Inferior parietal cortex (tissue), 1 donor: ENCODE data around the gene NT5C2.
"Not testable (repeated sequence)": the region's sequence is repeated elsewhere in the genome, so short reads cannot be mapped to it uniquely, and the experiment has no call there.

Experiments
- DNase-seq: peaks from one replicate; pipeline ENCODE4 v3.0.0-alpha.2; 2016; ENCODE audit errors: extremely low spot score

NT5C2 gene

GRCh38 chr10:103202319-103202718, 9.2 kb upstream of the NT5C2 start:
- DNase-seq: no peak

- DNase-seq: no peak
These were observed 6.4 kb upstream of the NT5C2 start for GRCh38 chr10:103199488-103199887.

- DNase-seq: no peak
These were observed 5.6 kb upstream of the NT5C2 start for GRCh38 chr10:103198648-103199047.

- no peak for DNase-seq
These were observed 4.8 kb upstream of the NT5C2 start for GRCh38 chr10:103197903-103198302.

- DNase-seq: peak; percentile 20
These were observed 4.1 kb upstream of the NT5C2 start for GRCh38 chr10:103197174-103197573.

GRCh38 chr10:103196516-103196915, 3.4 kb upstream of the NT5C2 start:
- DNase-seq: no peak

GRCh38 chr10:103193820-103194529, 903 bp upstream of the NT5C2 start:
- no peak for DNase-seq

GRCh38 chr10:103192451-103193106, 493 bp downstream of the NT5C2 start:
- peak; percentile 55 for DNase-seq

GRCh38 chr10:103192089-103192450, 1.0 kb downstream of the NT5C2 start:
- no peak for DNase-seq

GRCh38 chr10:103191198-103191597, 1.9 kb downstream of the NT5C2 start:
- not testable (repeated sequence) for DNase-seq

- DNase-seq: no peak
These were observed 4.2 kb downstream of the NT5C2 start for GRCh38 chr10:103188853-103189252.

- no peak for DNase-seq
These were observed 6.9 kb downstream of the NT5C2 start for GRCh38 chr10:103186128-103186527.

- no peak for DNase-seq
These were observed 8.5 kb downstream of the NT5C2 start for GRCh38 chr10:103184615-103185014.

- not testable (repeated sequence) for DNase-seq
These were observed 9.1 kb downstream of the NT5C2 start for GRCh38 chr10:103183991-103184451.

- no peak for DNase-seq
These were observed 11.8 kb downstream of the NT5C2 start for GRCh38 chr10:103181244-103181643.

- DNase-seq: no peak
These were observed 12.6 kb downstream of the NT5C2 start for GRCh38 chr10:103180491-103180890.

- DNase-seq: no peak
These were observed 15.9 kb downstream of the NT5C2 start for GRCh38 chr10:103177123-103177522.

GRCh38 chr10:103175580-103176285, 17.3 kb downstream of the NT5C2 start:
- DNase-seq: no peak

- DNase-seq: not testable (repeated sequence)
These were observed 18.7 kb downstream of the NT5C2 start for GRCh38 chr10:103174324-103174723.

- DNase-seq: no peak
These were observed 21.8 kb downstream of the NT5C2 start for GRCh38 chr10:103171278-103171677.

GRCh38 chr10:103168438-103168837, 24.6 kb downstream of the NT5C2 start:
- no peak for DNase-seq

GRCh38 chr10:103167554-103167953, 25.5 kb downstream of the NT5C2 start:
- DNase-seq: not testable (repeated sequence)

- no peak for DNase-seq
These were observed 26.5 kb downstream of the NT5C2 start for GRCh38 chr10:103166523-103166922.
